KG1 (cell line): ENCODE results near the gene TRIM44.
"Not testable (repeated sequence)": the region's sequence is repeated elsewhere in the genome, so short reads cannot be mapped to it uniquely, and the experiment has no call there.

Source experiments
- DNase-seq: peaks from one replicate; lab custom pipeline; 2025; lab: John Stamatoyannopoulos, UW

Gene TRIM44

GRCh38 chr11:35672608-35673007 is 10.0 kb downstream of the TRIM44 start:
- DNase-seq = no peak

- no peak for DNase-seq
These were observed 13.5 kb downstream of the TRIM44 start for GRCh38 chr11:35675901-35676610.

DNA sequence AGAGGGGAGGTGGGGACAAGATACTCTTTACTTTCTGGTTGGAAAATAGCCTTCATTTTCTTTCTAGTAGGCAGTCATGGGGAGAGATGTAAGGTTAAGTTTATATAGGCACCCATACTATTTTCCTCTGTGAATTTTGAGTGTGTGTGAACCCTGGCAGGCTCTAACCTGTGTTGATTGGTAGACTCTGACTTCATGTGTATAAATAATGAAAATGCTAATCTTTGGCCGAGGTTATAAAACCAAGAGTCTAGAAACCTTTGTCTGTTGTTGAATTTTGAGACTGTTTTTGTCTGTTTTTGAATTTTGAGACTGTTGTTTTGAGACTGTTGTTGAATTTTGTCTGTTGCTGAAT is 14.0 kb downstream of the TRIM44 start:
- DNase-seq = no peak

GRCh38 chr11:35677904-35678303 is 15.3 kb downstream of the TRIM44 start:
- DNase-seq = no peak

- no peak for DNase-seq
These were observed 15.9 kb downstream of the TRIM44 start for GRCh38 chr11:35678471-35678870.

- DNase-seq = no peak
These were observed 16.4 kb downstream of the TRIM44 start for GRCh38 chr11:35678975-35679374.

DNA sequence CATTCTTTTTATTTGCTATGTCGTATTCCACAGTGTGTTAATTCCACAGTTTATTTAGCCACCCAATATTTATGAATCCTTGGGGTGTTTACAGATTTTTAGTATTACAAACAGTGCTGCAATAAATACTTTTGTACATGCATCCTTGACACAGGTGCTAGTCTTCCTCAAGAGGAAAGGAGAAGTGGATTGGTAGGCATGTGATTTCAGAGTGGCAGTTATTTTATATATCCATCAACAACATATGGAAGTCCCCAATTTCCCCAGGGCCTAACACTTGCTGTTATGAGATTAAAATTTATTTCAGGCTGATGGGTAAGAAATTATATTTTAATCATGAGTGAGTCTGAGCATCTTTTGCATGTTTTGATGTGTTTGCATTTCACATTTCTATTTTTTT is 17.9 kb downstream of the TRIM44 start:
- DNase-seq = no peak

DNA sequence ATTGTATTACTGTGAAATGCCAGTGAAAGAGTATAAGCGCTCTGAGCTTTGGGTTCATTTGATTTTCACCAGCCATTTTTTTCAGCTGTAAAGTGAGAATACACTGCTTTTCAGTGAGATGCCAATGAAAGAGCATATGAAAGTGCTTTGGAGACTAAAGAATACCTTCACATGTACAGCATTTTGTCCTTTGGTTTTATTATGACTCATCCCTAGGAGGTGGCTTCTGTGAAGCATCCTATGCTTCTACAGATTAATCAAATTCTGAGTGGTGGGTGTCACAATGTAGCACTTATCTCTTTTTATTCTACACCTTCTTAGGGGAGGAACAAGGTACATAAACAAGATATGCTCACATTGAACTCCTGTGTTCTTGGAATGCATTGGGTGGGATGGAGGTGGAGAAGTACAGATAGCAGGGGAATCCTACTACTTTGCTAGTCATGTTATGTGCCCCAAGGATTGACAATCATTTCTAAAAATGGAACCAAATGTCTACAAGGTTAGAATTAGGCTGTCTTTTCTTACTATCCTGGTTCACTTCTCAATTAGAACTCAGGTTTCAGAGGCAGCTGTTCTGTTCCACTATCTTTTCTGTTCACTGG is 18.7 kb downstream of the TRIM44 start:
- no peak for DNase-seq

- no peak for DNase-seq
These were observed 19.9 kb downstream of the TRIM44 start for GRCh38 chr11:35682230-35683173.

- no peak for DNase-seq
These were observed 21.3 kb downstream of the TRIM44 start for GRCh38 chr11:35683728-35684339.

GRCh38 chr11:35688023-35688422 is 25.4 kb downstream of the TRIM44 start:
- no peak for DNase-seq

- no peak for DNase-seq
These were observed 26.8 kb downstream of the TRIM44 start for GRCh38 chr11:35689081-35689996.

DNA sequence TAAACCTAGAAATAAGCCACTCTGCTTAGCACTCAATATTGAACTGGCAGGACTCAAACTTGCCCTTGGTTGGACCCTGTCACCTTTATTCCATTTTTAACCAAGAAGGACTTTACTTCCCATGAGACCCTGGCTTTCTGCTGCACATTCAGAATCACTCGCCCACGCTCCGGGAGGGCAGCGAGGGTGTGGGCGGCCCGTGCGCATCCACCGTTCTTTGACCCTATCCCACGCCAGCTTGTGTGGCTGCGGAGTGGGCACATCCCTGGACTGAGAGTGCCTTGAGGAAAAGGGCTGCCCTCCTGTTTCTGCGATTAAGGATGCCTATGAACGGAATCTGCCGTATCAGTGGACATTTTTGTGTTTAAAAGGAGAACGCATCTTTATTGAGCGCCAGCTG is 39.6 kb downstream of the TRIM44 start:
- DNase-seq = no peak

- DNase-seq = no peak
These were observed 46.8 kb downstream of the TRIM44 start for GRCh38 chr11:35709376-35709775.

DNA sequence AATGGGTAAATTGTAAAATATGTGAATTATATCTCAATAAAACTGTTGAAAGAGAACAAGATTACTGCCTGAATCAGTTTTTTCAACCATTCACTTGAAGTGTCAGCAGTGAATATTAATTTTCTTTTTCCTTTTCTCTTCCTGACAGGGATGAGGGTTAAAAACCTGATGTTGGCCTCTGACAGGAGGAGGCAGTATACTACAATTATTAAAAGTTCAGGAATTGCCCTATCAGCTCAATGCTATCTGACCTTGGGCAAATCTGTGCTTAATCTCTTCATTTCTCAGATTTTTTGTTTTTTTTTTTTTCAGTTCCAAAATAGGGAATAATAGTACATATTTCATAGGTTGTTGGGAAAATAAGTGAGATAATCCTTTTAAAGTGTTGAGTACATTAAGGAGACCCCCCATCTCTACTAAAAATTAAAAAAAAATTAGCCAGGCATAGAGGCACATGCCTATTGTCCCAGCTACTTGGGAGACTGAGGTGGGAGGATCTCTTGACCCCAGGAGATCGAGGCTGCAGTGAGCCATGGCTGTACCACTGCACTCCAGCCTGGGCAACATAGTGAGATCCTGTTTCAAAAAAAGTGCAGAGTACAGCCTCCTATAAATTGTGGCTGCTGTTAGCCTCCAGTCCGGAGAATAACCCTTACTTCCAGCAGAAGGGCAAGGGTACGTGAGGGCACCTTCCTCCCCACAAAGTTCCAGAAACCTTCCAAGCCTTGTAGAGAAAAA is 48.8 kb downstream of the TRIM44 start:
- DNase-seq = no peak

DNA sequence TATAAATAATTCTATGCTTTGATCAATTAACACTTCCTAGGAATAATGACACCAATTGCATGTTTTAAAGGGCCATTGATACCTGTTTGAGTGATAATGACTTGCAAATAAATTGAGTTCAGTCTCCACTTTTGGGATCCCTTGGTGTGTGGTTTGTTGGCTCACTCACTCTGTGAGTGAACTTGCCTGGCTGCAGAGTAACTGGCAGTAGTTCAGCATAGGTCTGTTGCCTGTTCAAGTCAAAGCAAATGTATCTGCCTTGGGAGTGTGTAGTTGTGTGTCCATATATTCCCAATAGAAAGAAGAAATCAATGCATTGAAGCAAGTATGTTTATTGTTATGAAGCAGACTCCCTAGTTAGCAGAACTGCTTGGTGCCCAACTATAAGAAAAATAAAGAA is 49.3 kb downstream of the TRIM44 start:
- no peak for DNase-seq

DNA sequence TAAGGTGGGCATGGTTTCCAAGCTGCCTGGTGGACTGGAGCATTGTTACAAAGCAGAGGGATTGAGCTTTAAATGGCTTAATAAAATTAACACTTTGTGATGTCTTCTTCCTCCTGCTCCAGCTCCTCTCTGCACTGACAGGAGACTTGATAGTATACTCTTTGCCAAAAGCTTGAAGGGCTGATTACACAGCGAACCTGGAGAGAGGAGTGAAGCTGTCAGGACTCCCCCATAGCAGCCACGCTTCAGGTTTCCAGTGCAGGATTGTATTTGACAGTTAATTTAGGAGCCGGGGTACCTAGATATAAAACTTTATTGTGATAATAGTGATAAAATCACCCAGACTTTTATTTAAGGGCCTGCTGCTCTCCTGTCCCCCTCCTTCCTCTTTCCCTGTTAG is 50.0 kb downstream of the TRIM44 start:
- no peak for DNase-seq

DNA sequence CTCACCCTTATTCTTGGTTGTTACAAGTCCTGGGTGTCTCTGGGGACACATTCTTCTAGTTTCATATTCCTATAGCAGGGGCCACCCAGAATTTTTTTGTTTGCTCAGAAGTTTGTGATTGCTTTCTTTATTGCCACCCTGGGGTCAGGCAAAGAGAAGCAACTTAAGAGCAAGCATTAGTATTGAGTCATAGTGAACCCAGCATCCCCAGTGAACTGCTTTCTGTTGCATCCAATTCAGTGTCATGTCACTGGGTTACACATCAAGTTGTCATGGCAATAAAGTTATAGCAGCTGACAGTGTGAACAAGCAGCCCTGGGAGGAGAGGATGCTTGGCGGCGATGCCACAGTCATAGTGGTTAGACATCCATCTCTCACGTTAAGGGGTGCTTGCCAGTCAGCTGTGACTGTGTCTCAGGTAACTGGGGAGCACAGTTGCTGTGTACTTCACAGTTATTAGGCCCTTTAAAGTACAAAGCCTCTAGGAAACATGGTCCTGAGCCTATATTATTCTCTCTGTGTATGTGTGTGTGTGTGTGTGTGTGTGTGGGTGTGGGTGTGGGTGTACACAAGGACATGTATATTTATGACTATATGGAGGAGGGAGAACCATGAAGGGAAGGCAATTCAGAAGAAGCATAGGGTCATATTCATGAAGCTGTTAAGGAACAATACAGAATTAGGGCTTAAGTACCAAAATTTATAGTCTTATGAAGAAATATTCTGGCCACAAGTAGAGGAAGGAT is 52.5 kb downstream of the TRIM44 start:
- DNase-seq = no peak

DNA sequence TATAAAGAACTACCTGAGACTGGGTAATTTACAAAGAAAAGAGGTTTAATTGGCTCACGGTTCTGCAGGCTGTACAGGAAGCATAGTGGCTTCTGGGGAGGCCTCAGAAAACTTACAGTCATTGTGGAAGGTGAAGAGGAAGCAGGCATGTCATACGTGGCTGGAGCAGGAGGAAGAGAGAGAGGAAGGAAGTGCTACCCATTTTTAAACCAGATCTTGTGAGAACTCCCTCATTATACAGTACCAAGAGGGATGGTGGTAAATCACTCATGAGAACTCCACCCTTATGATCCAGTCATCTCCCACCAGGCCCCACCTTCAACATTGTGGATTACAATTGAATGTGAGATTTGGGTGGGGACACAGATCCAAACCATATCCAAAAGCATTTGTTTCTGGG is 53.1 kb downstream of the TRIM44 start:
- DNase-seq = not testable (repeated sequence)

DNA sequence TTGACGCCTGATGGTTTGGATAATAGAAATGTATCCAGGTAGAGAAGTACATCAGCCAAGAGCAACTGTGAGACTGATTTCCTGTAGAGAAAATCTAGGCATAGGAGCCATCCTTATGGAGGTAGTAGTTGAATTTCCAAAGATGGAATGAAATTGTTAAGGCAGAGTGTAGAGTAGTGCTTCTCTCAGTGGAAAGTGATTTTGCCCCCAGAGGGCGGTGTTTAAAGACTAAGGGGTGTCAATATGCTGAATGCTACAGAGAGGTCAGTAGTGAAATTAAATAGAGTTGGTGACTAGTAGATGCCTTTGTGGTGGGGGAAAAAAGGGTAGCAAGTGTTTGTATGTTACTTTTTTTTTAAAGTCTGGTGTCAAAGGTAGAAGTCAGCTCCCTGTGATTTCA is 54.5 kb downstream of the TRIM44 start:
- no peak for DNase-seq
